ENCODE results near the gene MACF1.

MACF1 gene

DNA sequence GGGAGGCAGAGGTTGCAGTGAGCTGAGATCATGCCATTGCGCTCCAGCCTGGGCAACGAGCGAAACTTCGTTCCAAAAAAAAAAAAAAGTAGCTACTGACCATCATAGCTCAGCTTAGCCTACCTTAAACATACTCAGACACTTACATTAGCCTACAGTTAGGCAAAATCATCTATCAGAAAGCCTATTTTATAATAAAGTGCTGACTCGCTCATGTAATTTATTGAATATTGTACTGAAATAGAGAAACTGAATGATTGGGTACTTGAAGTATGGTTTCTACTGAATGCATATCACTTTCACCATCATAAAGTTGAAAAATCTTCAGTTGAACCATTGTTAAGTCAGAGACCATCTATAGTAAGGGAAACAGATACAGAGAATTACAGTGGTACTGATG lies 193.0 kb downstream of the MACF1 start:
- CTCF ChIA-PET, result interaction anchor here (2.3 kb wide), 1 partner anchor 14 kb away, joined by 10 read pairs; no protein-coding TSS in a partner anchor
- no peak for TF ChIP-seq NFRKB (IDR thresholded peaks at IDR 0.05)
- no peak for TF ChIP-seq BHLHE40 (IDR thresholded peaks at IDR 0.05; ENCODE audit: borderline replicate concordance)
- TF ChIP-seq, protein P1, sequence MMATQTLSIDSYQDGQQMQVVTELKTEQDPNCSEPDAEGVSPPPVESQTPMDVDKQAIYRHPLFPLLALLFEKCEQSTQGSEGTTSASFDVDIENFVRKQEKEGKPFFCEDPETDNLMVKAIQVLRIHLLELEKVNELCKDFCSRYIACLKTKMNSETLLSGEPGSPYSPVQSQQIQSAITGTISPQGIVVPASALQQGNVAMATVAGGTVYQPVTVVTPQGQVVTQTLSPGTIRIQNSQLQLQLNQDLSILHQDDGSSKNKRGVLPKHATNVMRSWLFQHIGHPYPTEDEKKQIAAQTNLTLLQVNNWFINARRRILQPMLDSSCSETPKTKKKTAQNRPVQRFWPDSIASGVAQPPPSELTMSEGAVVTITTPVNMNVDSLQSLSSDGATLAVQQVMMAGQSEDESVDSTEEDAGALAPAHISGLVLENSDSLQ (IDR thresholded peaks at IDR 0.05), result no peak
- no peak for TF ChIP-seq ZNF384 (IDR thresholded peaks at IDR 0.05)
- TF ChIP-seq LEF1 (IDR thresholded peaks at IDR 0.05; ENCODE audit: borderline replicate concordance), result no peak
- TF ChIP-seq L3MBTL2 (conservative IDR thresholded peaks at IDR 0.05), result no peak
- no peak for TF ChIP-seq ARNT (IDR thresholded peaks at IDR 0.05)
- no peak for TF ChIP-seq SP1 (IDR thresholded peaks at IDR 0.05)
- TF ChIP-seq FOXM1 (IDR thresholded peaks at IDR 0.05; ENCODE audit: borderline replicate concordance), result no peak
- no peak for TF ChIP-seq CTBP1 (IDR thresholded peaks at IDR 0.05; ENCODE audit: borderline replicate concordance)
- TF ChIP-seq HDGF (IDR thresholded peaks at IDR 0.05; ENCODE audit: borderline replicate concordance), result no peak
- TF ChIP-seq TARDBP (IDR thresholded peaks at IDR 0.05), result no peak
- POLR2A ChIA-PET, result no interaction called here
- no peak for DNase-seq (ENCODE audit: extremely low spot score)

DNA sequence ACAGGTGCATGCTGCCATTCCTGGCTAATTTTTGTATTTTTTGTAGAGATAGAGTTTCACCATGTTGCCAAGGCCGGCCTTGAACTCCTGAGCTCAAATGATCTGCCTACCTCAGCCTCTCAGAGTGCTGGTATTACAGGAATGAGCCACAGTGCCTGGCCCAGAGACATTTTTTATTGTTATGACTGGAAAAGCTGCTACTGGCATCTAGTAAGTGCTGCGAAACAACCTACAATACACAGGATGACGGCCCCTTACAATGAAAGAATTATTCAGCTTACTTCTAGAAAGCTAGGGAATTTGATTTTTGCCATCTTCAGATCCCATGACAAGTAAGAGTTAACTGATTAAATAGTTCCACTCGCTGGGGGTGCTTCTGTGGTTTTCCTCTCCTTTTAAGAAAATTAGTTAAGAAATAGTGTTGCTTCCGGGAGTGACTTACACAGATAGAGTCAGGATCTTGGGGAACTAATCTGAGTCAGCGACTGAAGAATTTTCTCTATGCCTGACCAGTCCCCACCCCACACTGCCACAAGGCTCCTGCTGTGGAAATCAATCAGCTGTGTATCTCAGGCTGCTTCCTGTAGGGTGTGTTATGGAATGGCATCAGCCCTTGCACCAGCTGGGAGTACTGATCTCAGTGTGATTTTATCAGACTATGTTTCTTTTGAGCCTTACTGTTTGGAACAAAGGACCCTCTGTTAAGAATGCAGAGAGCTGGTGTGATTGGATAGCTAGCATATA lies 194.0 kb downstream of the MACF1 start:
- CTCF ChIA-PET, result interaction anchor here (0.6 to 2.3 kb wide), 5 partner anchors 13 to 300 kb away, joined by 4 to 10 read pairs (median 5); no protein-coding TSS in a partner anchor
- peak; percentile 44 for DNase-seq (ENCODE audit: extremely low spot score)
- POLR2A ChIA-PET, result interaction anchor here (1.4 kb wide), 1 partner anchor 10 kb away, joined by 8 read pairs; no protein-coding TSS in a partner anchor
- no peak for TF ChIP-seq LEF1 (IDR thresholded peaks at IDR 0.05; ENCODE audit: borderline replicate concordance)
- TF ChIP-seq, protein P1 (IDR thresholded peaks at IDR 0.05), result no peak
- TF ChIP-seq L3MBTL2 (conservative IDR thresholded peaks at IDR 0.05), result no peak
- TF ChIP-seq NFRKB (IDR thresholded peaks at IDR 0.05), result no peak
- TF ChIP-seq SP1 (IDR thresholded peaks at IDR 0.05), result no peak
- no peak for TF ChIP-seq HDGF (IDR thresholded peaks at IDR 0.05; ENCODE audit: borderline replicate concordance)
- no peak for TF ChIP-seq SUZ12 (IDR thresholded peaks at IDR 0.05)
- no peak for TF ChIP-seq BHLHE40 (IDR thresholded peaks at IDR 0.05; ENCODE audit: borderline replicate concordance)
- no peak for TF ChIP-seq FOXA1 (IDR thresholded peaks at IDR 0.05)
- TF ChIP-seq TARDBP (IDR thresholded peaks at IDR 0.05), result no peak
- no peak for TF ChIP-seq ZNF384 (IDR thresholded peaks at IDR 0.05)

DNA sequence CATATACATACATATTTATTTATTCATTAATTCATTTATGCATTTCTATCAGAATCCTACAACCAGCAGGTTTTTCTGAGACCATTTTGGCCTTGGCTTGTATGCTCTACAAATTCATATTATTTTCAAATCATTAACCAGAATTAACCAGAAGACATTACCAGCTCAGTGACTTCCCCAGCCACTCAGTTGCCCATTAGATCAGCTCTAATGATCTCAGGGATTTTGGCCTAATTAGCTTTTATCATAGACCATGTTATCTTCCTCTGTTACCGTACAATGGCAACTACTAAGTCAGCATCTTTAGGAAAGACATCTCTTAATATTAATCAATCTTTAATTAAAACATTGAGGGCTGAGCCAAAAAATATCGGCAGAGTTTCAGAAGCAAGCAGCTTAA lies 196.6 kb downstream of the MACF1 start:
- POLR2A ChIA-PET, result no interaction called here
- no peak for TF ChIP-seq FOXK2 (IDR thresholded peaks at IDR 0.05)
- TF ChIP-seq, protein P1 (IDR thresholded peaks at IDR 0.05), result no peak
- no peak for TF ChIP-seq SUZ12 (IDR thresholded peaks at IDR 0.05)
- no peak for TF ChIP-seq ZNF384 (IDR thresholded peaks at IDR 0.05)
- no peak for TF ChIP-seq L3MBTL2 (conservative IDR thresholded peaks at IDR 0.05)
- TF ChIP-seq ELF4 (IDR thresholded peaks at IDR 0.05), result no peak
- no peak for TF ChIP-seq BHLHE40 (IDR thresholded peaks at IDR 0.05; ENCODE audit: borderline replicate concordance)
- TF ChIP-seq FOXA1 (IDR thresholded peaks at IDR 0.05), result no peak
- TF ChIP-seq NFRKB (IDR thresholded peaks at IDR 0.05), result no peak
- TF ChIP-seq TARDBP (IDR thresholded peaks at IDR 0.05), result no peak
- TF ChIP-seq LEF1 (IDR thresholded peaks at IDR 0.05; ENCODE audit: borderline replicate concordance), result no peak
- no peak for TF ChIP-seq ARNT (IDR thresholded peaks at IDR 0.05)
- TF ChIP-seq FOXM1 (IDR thresholded peaks at IDR 0.05; ENCODE audit: borderline replicate concordance), result no peak
- TF ChIP-seq HDGF (IDR thresholded peaks at IDR 0.05; ENCODE audit: borderline replicate concordance), result no peak
- TF ChIP-seq SP1 (IDR thresholded peaks at IDR 0.05), result no peak
- no peak for TF ChIP-seq CTBP1 (IDR thresholded peaks at IDR 0.05; ENCODE audit: borderline replicate concordance)
- DNase-seq (ENCODE audit: extremely low spot score), result no peak
- CTCF ChIA-PET, result no interaction called here

DNA sequence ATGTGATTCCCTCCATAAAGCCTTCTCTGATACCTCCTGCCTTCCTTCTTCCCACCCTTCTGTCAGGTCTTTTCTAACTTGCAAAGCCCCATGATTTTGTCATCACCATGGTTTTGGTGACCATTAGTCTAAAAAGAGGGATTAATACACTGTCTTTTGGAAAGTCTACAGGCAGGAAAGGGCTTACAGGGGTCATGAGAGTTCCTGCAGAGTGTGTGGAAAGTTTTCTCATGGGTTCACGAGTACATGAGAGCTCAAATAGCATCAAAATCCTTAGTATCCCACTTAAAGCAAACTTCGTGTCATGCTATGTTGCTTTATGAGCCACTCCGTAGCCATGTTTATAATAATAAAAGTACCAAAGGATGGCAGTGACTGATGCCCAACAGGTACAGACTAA lies 200.4 kb downstream of the MACF1 start:
- no peak for DNase-seq (ENCODE audit: extremely low spot score)
- ChIA-PET CTCF (no interaction called here), POLR2A (no interaction called here)
- TF ChIP-seq CTBP1 (IDR thresholded peaks at IDR 0.05; ENCODE audit: borderline replicate concordance) (no peak), TARDBP (IDR thresholded peaks at IDR 0.05) (no peak), ELF4 (IDR thresholded peaks at IDR 0.05) (no peak), FOXK2 (IDR thresholded peaks at IDR 0.05) (no peak), SP1 (IDR thresholded peaks at IDR 0.05) (no peak), L3MBTL2 (conservative IDR thresholded peaks at IDR 0.05) (no peak), LEF1 (IDR thresholded peaks at IDR 0.05; ENCODE audit: borderline replicate concordance) (no peak), FOXM1 (IDR thresholded peaks at IDR 0.05; ENCODE audit: borderline replicate concordance) (no peak)
- TF ChIP-seq, protein P1 (IDR thresholded peaks at IDR 0.05), result no peak

DNA sequence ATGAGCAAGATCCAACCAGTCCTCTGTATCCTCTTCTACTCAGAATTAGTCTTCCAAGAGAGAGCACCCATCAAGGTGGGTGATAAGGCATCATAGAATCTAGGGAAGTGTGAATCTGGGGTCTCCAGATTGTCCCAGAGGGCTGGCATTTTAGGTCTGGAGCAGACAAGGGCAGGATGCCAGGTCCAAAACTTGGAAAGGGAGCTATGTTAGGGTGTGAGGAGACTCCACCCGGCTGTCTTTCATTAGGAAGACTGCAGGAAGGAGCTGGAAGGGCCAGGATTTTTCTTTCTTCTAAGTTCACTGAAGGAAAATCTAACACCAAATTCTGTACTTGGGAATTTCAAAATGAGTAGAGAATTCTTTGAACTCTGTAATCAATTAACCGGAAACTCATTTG lies 200.9 kb downstream of the MACF1 start:
- POLR2A ChIA-PET, result no interaction called here
- CTCF ChIA-PET, result no interaction called here

More for the DNA sequence above, 200.9 kb downstream of the MACF1 start:
- no peak for TF ChIP-seq FOXK2 (IDR thresholded peaks at IDR 0.05)
- TF ChIP-seq ELF4 (IDR thresholded peaks at IDR 0.05), result no peak
- no peak for TF ChIP-seq BHLHE40 (IDR thresholded peaks at IDR 0.05; ENCODE audit: borderline replicate concordance)
- no peak for DNase-seq (ENCODE audit: extremely low spot score)

Measured in HEK293T (cell line).